Naive thymus-derived CD4-positive, alpha-beta T cell (primary cell): ENCODE data around the gene GRAMD1C. TPM values are rescaled to one million over a fixed set of nuclear protein-coding genes. Genes with fewer than 3 reads are reported as not detected.

Experiments
- ATAC-seq: fragments of 150-1000 bp; cut with Tn5 transposase; 2 replicates; pipeline ENCODE4 v1.10.0; 2021; ENCODE audit warnings: mild to moderate bottlenecking, moderate library complexity
- CTCF ChIA-PET: fragments of 350-600 bp; sonication (Branson Sonifier 250); formaldehyde crosslinking; loops from one replicate; lab custom pipeline; 2021; ENCODE audit warnings: antibody characterized with exemption; lab: Charles Lee
- POLR2A ChIA-PET: fragments of 350-600 bp; sonication (Branson Sonifier 250); formaldehyde crosslinking; loops from one replicate; lab custom pipeline; 2021; ENCODE audit warnings: antibody characterized with exemption, inconsistent platforms; lab: Charles Lee
- DNase-seq, 9 donors: peaks; one replicate each; pipeline versions ENCODE4 v3.0.0 to v3.0.0-alpha.2; 2020 to 2022; ENCODE audit warnings: mixed read lengths in 1 of 9
- H3K27ac ChIP-seq: one replicate; pipeline ENCODE4 v1.7.0; 2013; ENCODE audit warnings: mild to moderate bottlenecking, low read depth, low read length, moderate library complexity
- H3K27me3 ChIP-seq, 2 donors: one replicate each; pipeline ENCODE4 v1.7.0; 2013; ENCODE audit warnings: low read length in 2 of 2, mild to moderate bottlenecking in 2 of 2, moderate library complexity in 2 of 2; ENCODE audit not compliant: control insufficient read depth in 2 of 2, insufficient read depth in 2 of 2
- H3K36me3 ChIP-seq, 3 experiments: 1 replicate in 2 of 3; 2 replicates in 1 of 3; pipeline ENCODE4 v1.7.0; 2013; ENCODE audit warnings: low read length in 3 of 3, mild to moderate bottlenecking in 3 of 3, moderate library complexity in 1 of 3; ENCODE audit not compliant: insufficient read depth in 3 of 3, control insufficient read depth in 2 of 3
- H3K4me1 ChIP-seq, 2 donors: one replicate each; pipeline ENCODE4 v1.7.0; 2013; ENCODE audit warnings: low read length in 2 of 2, mild to moderate bottlenecking in 2 of 2, moderate library complexity in 1 of 2; ENCODE audit not compliant: control insufficient read depth in 2 of 2, insufficient read depth in 2 of 2
- H3K4me3 ChIP-seq: 2 replicates; pipeline ENCODE4 v1.7.0; 2013; ENCODE audit warnings: mild to moderate bottlenecking, low read length
- H3K9me3 ChIP-seq, 3 experiments: 1 replicate in 2 of 3; 2 replicates in 1 of 3; pipeline ENCODE4 v1.7.0; 2013; ENCODE audit warnings: low read length in 3 of 3; ENCODE audit not compliant: control insufficient read depth in 2 of 3
- H3K27ac Mint-ChIP-seq, 9 donors: one replicate each; pipeline ENCODE4 v1.8.0; 2020 to 2022; ENCODE audit warnings: mixed read lengths in 9 of 9, mild to moderate bottlenecking in 8 of 9, moderate library complexity in 5 of 9, inconsistent platforms in 2 of 9
- H3K27me3 Mint-ChIP-seq, 5 donors: one replicate each; pipeline ENCODE4 v1.8.0; 2021 to 2022; ENCODE audit warnings: mixed read lengths in 5 of 5, mild to moderate bottlenecking in 1 of 5
- H3K36me3 Mint-ChIP-seq, 5 donors: one replicate each; pipeline ENCODE4 v1.8.0; 2020 to 2022; ENCODE audit warnings: mixed read lengths in 5 of 5, mild to moderate bottlenecking in 3 of 5, inconsistent platforms in 1 of 5
- H3K4me1 Mint-ChIP-seq, 7 donors: one replicate each; pipeline ENCODE4 v1.8.0; 2020 to 2022; ENCODE audit warnings: mixed read lengths in 7 of 7, mild to moderate bottlenecking in 3 of 7, inconsistent platforms in 1 of 7
- H3K4me3 Mint-ChIP-seq, 10 donors: one replicate each; pipeline ENCODE4 v1.8.0; 2020 to 2022; ENCODE audit warnings: mild to moderate bottlenecking in 10 of 10, mixed read lengths in 10 of 10, moderate library complexity in 6 of 10, inconsistent platforms in 2 of 10
- H3K9me3 Mint-ChIP-seq, 11 donors: one replicate each; pipeline ENCODE4 v1.8.0; 2020 to 2022; ENCODE audit warnings: mixed read lengths in 11 of 11, mild to moderate bottlenecking in 4 of 11, inconsistent platforms in 1 of 11, moderate library complexity in 1 of 11
- intact Hi-C, 2 donors: fragments of 100-400 bp; cut with micrococcal nuclease; formaldehyde crosslinking; loops; one replicate each; pipeline ENCODE4 v1.15.1; 2023
- polyA plus RNA-seq, 2 donors: library from polyadenylated mRNA; unstranded; fragments of 300-500 nt; fragmentation: Illumina TruSeq; gene quantifications; one replicate each; pipeline ENCODE4 v1.2.3, GENCODE V29; 2021
- total RNA-seq, 6 experiments: library from RNA in 5 of 6; stranded (reverse) in 5 of 6; gene quantifications; 1 replicate in 5 of 6; 2 replicates in 1 of 6; pipeline ENCODE4 v1.2.3 and lab custom pipeline; 2021 to 2026

GRAMD1C gene
- total RNA-seq (under 1 TPM in 4 of 5 experiments, not detected in 1; 0.22 to 0.54 (median 0.28) TPM), polyA plus RNA-seq (under 1 TPM in 1 of 2 donors, not detected in 1; 0.13 TPM), total RNA-seq (lab: John Stamatoyannopoulos, UW) (0.40 reads per million)

DNA sequence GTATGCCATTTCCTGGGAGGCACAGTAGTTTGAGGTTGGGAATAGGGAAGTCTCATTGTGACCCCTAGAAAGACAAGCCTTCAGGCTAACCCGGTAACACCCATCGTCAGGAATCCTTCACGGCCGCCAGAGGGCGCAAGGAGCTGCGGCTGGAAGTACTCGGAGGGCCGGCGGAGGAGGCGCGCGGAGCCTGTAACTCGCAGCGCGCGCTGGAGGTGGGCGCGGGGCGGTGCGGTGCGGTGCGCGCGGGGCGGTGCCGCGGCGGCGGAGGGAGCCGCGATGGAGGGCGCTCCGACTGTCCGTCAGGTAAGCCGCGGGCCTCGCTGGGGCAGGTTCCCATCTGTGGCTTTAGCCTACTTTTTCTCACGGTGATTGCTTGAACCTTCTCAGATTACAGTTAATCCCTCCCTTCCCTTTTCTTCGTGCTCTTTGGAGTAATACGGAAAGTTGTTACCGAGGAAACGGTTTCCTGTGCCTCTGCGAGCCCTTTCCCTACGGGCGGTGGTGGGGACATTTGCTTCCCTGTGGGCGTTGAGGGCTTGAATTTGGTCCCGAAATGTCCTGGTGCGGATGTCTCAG, at the start of gene GRAMD1C:
TSS of gene GRAMD1C (plus strand) at position 158 of the 579 bp plus-strand sequence. CDS start at position 280, 122 bp downstream.
- DNase-seq (peak; percentile 70 to 86 (median 83)), ATAC-seq (peak; percentile 100)
- CTCF ChIA-PET = interaction anchor here (0.6 to 1.8 kb wide), 4 partner anchors 69 to 223 kb away, joined by 4 to 6 read pairs (median 4); no protein-coding TSS in a partner anchor
- Histone ChIP-seq H3K27ac (no peak within 1 kb of the TSS), H3K4me3 (peak within 1 kb of the TSS; percentile 72), H3K4me1 (no peaks in the 10 kb centered on the region), H3K9me3 (no peaks in the 10 kb centered on the region), H3K27me3 (no peaks in the 10 kb centered on the region), H3K36me3 (no peaks in the 10 kb centered on the region)
- Mint-ChIP-seq H3K4me1 (peaks cover 0 to 11% (median 5%) of the 10 kb centered on the region in 7 donors), H3K9me3 (peaks cover 0 to 3% (median 0%) of the 10 kb centered on the region in 11 donors), H3K27me3 (peaks cover 0 to 7% (median 4%) of the 10 kb centered on the region in 5 donors), H3K27ac (peak within 1 kb of the TSS in 5 of 9 donors; percentile 2 to 41 (median 17)), H3K36me3 (no peaks in the 10 kb centered on the region), H3K4me3 (peak within 1 kb of the TSS; percentile 72 to 85 (median 80))
- intact Hi-C loops = loop anchor here (1.0 to 10.0 kb wide), 11 partner anchors 75 to 1979 kb away; partner anchors contain the start of genes CCDC191 (in 2 of the 2), QTRT2 (in 2 of the 2) and USF3 (in 1 of the 2)
- POLR2A ChIA-PET = interaction anchor here (0.8 kb wide), 1 partner anchor 347 kb away, joined by 4 read pairs; no protein-coding TSS in a partner anchor

DNA sequence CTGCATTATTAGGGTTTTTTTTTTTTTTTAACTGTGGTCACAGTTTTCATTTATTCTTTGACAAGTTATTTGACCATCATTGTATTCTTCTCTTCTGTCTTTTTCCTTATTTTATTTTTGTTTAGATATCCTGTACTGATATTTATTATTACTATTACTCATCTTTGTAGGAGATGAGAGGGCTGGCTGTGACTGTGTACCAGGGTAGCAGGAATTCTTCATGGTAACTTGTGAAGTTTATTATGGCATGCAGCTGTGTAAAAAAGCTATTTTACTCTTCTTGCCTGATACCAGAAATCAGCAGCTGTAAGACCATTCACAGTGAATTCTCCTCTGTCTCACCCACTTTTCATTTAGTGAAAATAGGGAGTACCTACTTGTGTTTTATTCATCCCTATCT, 47.2 kb upstream of the GRAMD1C start:
- H3K27me3 ChIP-seq = no peaks in the 10 kb centered on the region
- H3K4me3 ChIP-seq = no peak overlapping the region
- POLR2A ChIA-PET = interaction anchor here (0.5 to 0.7 kb wide), 2 partner anchors 19 to 43 kb away, joined by 3 read pairs; no protein-coding TSS in a partner anchor
- ATAC-seq (no peak), DNase-seq (no peak)
- H3K9me3 ChIP-seq = no peaks in the 10 kb centered on the region
- H3K27ac Mint-ChIP-seq = peak overlapping the region in 1 of 9 donors; percentile 17
- peaks cover 4 to 27% (median 15%) of the 10 kb centered on the region in 5 donors for H3K36me3 Mint-ChIP-seq
- CTCF ChIA-PET = interaction anchor here (0.7 kb wide), 1 partner anchor 53 kb away, joined by 4 read pairs; no protein-coding TSS in a partner anchor
- H3K36me3 ChIP-seq = peaks cover 0 to 35% (median 0%) of the 10 kb centered on the region in 3 experiments
- H3K9me3 Mint-ChIP-seq = no peaks in the 10 kb centered on the region
- H3K27ac ChIP-seq = no peak overlapping the region
- no peak overlapping the region for H3K4me3 Mint-ChIP-seq
- peaks cover 0 to 2% (median 0%) of the 10 kb centered on the region in 7 donors for H3K4me1 Mint-ChIP-seq
- H3K4me1 ChIP-seq = no peaks in the 10 kb centered on the region
- no peaks in the 10 kb centered on the region for H3K27me3 Mint-ChIP-seq
- intact Hi-C loops = no loop called here

DNA sequence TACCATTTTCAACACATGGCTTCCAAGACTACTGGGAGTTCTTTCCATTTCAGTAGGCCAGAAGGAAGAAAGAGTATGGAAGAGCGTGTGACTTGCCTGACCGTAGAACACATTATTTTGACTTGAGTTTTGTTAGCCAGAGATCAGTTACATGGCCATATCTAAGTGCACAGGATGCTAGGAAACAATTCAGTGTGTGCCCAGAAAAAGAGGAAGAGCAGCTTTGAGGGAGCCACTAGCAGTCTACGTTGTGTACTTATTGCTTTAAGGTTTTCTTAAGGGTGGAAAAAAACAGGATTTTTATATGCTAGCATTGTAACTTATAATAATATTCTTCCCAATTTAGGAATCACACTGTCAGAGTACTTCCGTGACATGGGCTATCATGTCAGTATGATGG, 44.1 kb upstream of the GRAMD1C start:
- no peak overlapping the region for H3K27ac ChIP-seq
- ChIA-PET POLR2A (no interaction called here), CTCF (no interaction called here)
- H3K27me3 Mint-ChIP-seq = no peaks in the 10 kb centered on the region
- H3K4me3 Mint-ChIP-seq = no peak overlapping the region
- H3K4me3 ChIP-seq = no peak overlapping the region
- H3K36me3 ChIP-seq = peaks cover 0 to 23% (median 0%) of the 10 kb centered on the region in 3 experiments
- H3K27ac Mint-ChIP-seq = no peak overlapping the region
- no peaks in the 10 kb centered on the region for H3K4me1 Mint-ChIP-seq
- H3K9me3 Mint-ChIP-seq = no peaks in the 10 kb centered on the region
- no peaks in the 10 kb centered on the region for H3K27me3 ChIP-seq
- intact Hi-C loops = no loop called here
- no peak for ATAC-seq
- DNase-seq = no peak
- H3K9me3 ChIP-seq = no peaks in the 10 kb centered on the region
- peaks cover 4 to 23% (median 13%) of the 10 kb centered on the region in 5 donors for H3K36me3 Mint-ChIP-seq
- no peaks in the 10 kb centered on the region for H3K4me1 ChIP-seq

DNA sequence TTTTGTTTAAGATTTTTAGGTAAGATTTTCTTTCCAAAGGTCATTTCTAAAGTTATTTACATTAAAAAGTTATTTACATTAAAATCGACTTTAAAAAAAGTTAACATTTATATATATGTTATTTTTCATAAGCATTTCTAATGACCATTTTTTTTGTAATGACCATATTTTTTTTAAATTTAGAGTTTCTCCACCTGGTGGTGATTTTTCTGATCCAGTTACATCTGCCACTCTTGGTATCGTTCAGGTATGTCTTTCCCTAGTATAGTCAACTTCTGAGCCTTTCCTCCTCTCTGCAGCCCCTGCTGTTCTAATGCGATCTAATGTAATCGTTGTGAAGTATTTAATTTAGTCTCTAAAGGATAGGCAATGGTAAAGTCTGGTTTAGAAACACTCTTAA, 42.9 kb upstream of the GRAMD1C start:
- H3K4me3 Mint-ChIP-seq = no peak overlapping the region

DNA sequence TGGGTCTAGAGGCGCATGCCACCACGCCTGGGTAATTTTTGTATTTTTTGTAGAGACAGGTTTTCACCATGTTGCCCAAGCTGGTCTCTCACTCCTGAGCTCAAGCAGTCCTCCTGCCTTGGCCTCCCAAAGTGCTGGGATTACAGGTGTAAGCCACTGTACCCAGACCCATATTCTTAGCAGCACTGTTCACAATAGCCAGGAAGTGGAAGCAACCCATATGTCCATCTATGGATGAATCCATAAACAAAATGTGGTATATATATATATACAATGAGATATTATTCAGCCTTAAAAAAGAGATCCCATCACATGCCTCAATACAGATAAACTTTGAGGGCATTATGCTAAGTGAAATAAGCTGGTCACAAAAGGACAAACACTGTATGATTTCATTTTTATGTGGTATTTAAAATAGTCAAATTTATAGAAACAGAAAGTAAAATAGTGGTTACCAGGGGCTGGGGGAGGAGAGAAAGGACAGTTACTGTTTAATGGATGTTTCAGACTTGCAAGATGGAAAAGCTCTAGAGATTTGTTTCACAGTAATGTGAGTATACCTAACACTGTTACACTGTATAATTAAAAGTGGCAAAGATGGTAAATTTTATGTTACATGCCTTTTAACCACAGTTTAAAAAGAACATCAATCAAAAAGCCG, 35.7 kb upstream of the GRAMD1C start:
- no peaks in the 10 kb centered on the region for H3K27me3 Mint-ChIP-seq
- ATAC-seq = no peak
- H3K4me3 Mint-ChIP-seq = no peak overlapping the region
- H3K9me3 Mint-ChIP-seq = no peaks in the 10 kb centered on the region
- no peak overlapping the region for H3K4me3 ChIP-seq
- CTCF ChIA-PET = no interaction called here
- peaks cover 0 to 11% (median 0%) of the 10 kb centered on the region in 7 donors for H3K4me1 Mint-ChIP-seq
- H3K4me1 ChIP-seq = no peaks in the 10 kb centered on the region
- H3K27ac ChIP-seq = no peak overlapping the region
- H3K27me3 ChIP-seq = no peaks in the 10 kb centered on the region
- H3K36me3 ChIP-seq = peaks cover 7 to 46% (median 8%) of the 10 kb centered on the region in 3 experiments
- DNase-seq = no peak
- POLR2A ChIA-PET = interaction anchor here (1.2 kb wide), 1 partner anchor 105 kb away, joined by 5 read pairs; no protein-coding TSS in a partner anchor
- peaks cover 11 to 53% (median 22%) of the 10 kb centered on the region in 5 donors for H3K36me3 Mint-ChIP-seq
- peak overlapping the region in 2 of 9 donors; percentile 0 to 4 for H3K27ac Mint-ChIP-seq
- H3K9me3 ChIP-seq = no peaks in the 10 kb centered on the region
- intact Hi-C loops = no loop called here

More for the DNA sequence above, 42.9 kb upstream of the GRAMD1C start:
- Histone ChIP-seq H3K36me3 (peaks cover 0 to 29% (median 3%) of the 10 kb centered on the region in 3 experiments), H3K9me3 (no peaks in the 10 kb centered on the region), H3K4me3 (no peak overlapping the region), H3K27ac (no peak overlapping the region), H3K4me1 (no peaks in the 10 kb centered on the region), H3K27me3 (no peaks in the 10 kb centered on the region)
- DNase-seq (no peak), ATAC-seq (no peak)
- no peaks in the 10 kb centered on the region for H3K4me1 Mint-ChIP-seq
- peak overlapping the region in 1 of 9 donors; percentile 19 for H3K27ac Mint-ChIP-seq
- ChIA-PET CTCF (no interaction called here), POLR2A (no interaction called here)
- no peaks in the 10 kb centered on the region for H3K27me3 Mint-ChIP-seq
- H3K9me3 Mint-ChIP-seq = no peaks in the 10 kb centered on the region
- peaks cover 4 to 30% (median 14%) of the 10 kb centered on the region in 5 donors for H3K36me3 Mint-ChIP-seq
- intact Hi-C loops = loop anchor here in 1 of 2 donors (1.0 kb wide), 1 partner anchor 59 kb away; no protein-coding TSS in a partner anchor

DNA sequence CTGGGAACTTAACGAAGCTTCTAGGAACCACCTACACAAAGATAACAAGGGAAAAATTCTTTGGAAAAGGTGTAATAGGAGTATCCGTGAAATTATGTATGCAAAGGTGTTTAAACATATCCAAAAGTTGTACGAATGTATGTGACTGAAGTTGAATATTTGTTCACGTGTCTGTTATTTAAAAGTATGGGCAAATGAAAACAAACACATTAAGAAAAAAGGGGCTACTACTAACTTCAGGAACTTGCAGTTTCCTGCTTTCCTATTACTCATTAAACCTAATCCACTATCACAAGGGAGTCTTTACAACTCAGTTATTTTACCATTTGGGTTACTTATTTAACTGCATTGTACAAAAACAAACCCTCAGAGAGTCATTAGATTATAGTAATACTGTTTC, 33.9 kb upstream of the GRAMD1C start:
- Histone ChIP-seq H3K27ac (no peak overlapping the region), H3K4me1 (no peaks in the 10 kb centered on the region), H3K36me3 (peaks cover 7 to 40% (median 8%) of the 10 kb centered on the region in 3 experiments), H3K27me3 (no peaks in the 10 kb centered on the region), H3K9me3 (no peaks in the 10 kb centered on the region), H3K4me3 (no peak overlapping the region)
- H3K9me3 Mint-ChIP-seq = no peaks in the 10 kb centered on the region
- H3K27ac Mint-ChIP-seq = no peak overlapping the region
- H3K27me3 Mint-ChIP-seq = no peaks in the 10 kb centered on the region
- peaks cover 0 to 11% (median 0%) of the 10 kb centered on the region in 7 donors for H3K4me1 Mint-ChIP-seq
- H3K4me3 Mint-ChIP-seq = no peak overlapping the region
- no peak for DNase-seq
- CTCF ChIA-PET = no interaction called here
- ATAC-seq = no peak
- peaks cover 11 to 55% (median 27%) of the 10 kb centered on the region in 5 donors for H3K36me3 Mint-ChIP-seq
- intact Hi-C loops = no loop called here
- POLR2A ChIA-PET = interaction anchor here (0.6 to 0.7 kb wide), 2 partner anchors 14 to 15 kb away, joined by 3 read pairs; no protein-coding TSS in a partner anchor
